ENCODE results near the gene RTN4IP1. TPM values are rescaled to one million over a fixed set of nuclear protein-coding genes. Genes with fewer than 3 reads are reported as not detected.

The RTN4IP1 gene
- total RNA-seq, 1 experiment from 2014 or later, result 12.5 TPM

GRCh38 chr6:106671651-106672050, 42.4 kb upstream of the RTN4IP1 start:
- Histone ChIP-seq H3T11ph (ENCODE audit: low read length) (no peak overlapping the region), H3K79me2 (ENCODE audit: insufficient read depth, low read length) (no peaks in the 10 kb centered on the region), H3K4me1 (ENCODE audit: insufficient read depth, low read length) (peaks cover 3% of the 10 kb centered on the region; the same call in 1 of the 2 replicates), H3K18ac (ENCODE audit: insufficient read length, low read depth, low read length) (no peak overlapping the region), H3K27ac (ENCODE audit: insufficient read length, low read depth, low read length) (no peak overlapping the region), H3K4ac (ENCODE audit: low read depth, low read length) (no peak overlapping the region), H3K27me3 (ENCODE audit: insufficient read depth, low read length) (no peaks in the 10 kb centered on the region), H2BK20ac (ENCODE audit: low read depth, low read length, poor library complexity, severe bottlenecking) (no peak overlapping the region), H2AK5ac (ENCODE audit: insufficient read length, low read length) (no peak overlapping the region), H4K8ac (replicated peaks; ENCODE audit: insufficient read length, low read depth, low read length) (no peak overlapping the region), H2BK15ac (ENCODE audit: low read depth, low read length) (no peak overlapping the region), H3K9ac (ENCODE audit: extremely low read depth, insufficient read length, low read length) (no peak overlapping the region), H3K23me2 (ENCODE audit: insufficient read length, low read depth, low read length, poor library complexity, severe bottlenecking) (no peaks in the 10 kb centered on the region), H3K56ac (ENCODE audit: insufficient read length, low read depth, low read length) (no peak overlapping the region), H3K9me3 (ENCODE audit: control insufficient read depth, low read depth, low read length) (no peaks in the 10 kb centered on the region), H3K79me1 (ENCODE audit: insufficient read depth, low read depth, low read length, poor library complexity, severe bottlenecking) (no peaks in the 10 kb centered on the region), H2BK120ac (ENCODE audit: low read depth, low read length, poor library complexity, severe bottlenecking) (no peak overlapping the region), H4K20me1 (ENCODE audit: control insufficient read depth, insufficient read depth, insufficient read length) (no peaks in the 10 kb centered on the region), H3K23ac (ENCODE audit: insufficient read length, low read depth, low read length) (no peak overlapping the region), H3K14ac (ENCODE audit: insufficient read depth, low read length) (no peak overlapping the region), H2BK5ac (ENCODE audit: insufficient read length, low read length) (no peak overlapping the region), H2AFZ (ENCODE audit: low read length) (no peak overlapping the region), H4K91ac (ENCODE audit: insufficient read length, low read depth, low read length) (no peak overlapping the region), H4K5ac (ENCODE audit: insufficient read length, low read depth, low read length) (no peak overlapping the region), H3K4me2 (ENCODE audit: insufficient read depth, insufficient read length, low read length) (no peak overlapping the region), H2BK12ac (ENCODE audit: insufficient read length, low read depth, low read length) (no peak overlapping the region)
- H3K36me3 Mint-ChIP-seq (ENCODE audit: insufficient read depth in 1 of 3, low read depth in 3 of 3), result peaks cover 0 to 5% (median 3%) of the 10 kb centered on the region in 3 experiments; a peak in 5 of 7 replicates
- no peaks in the 10 kb centered on the region for H3K27me3 Mint-ChIP-seq (ENCODE audit: low read depth)
- no peak for DNase-seq
- no peak overlapping the region for H3K4me3 Mint-ChIP-seq
- no CpG with 5 or more reads among the region's 3 CpGs for WGBS (ENCODE audit: extremely low coverage, insufficient read length, low lambda C conversion rate)
- H3K9me3 Mint-ChIP-seq, result peaks cover 0 to 3% of the 10 kb centered on the region in 2 experiments; a peak in 2 of 5 replicates
- no peak overlapping the region; a peak in 1 of 7 replicates for H3K27ac Mint-ChIP-seq
- peaks cover 29 to 31% of the 10 kb centered on the region in 2 experiments for H3K4me1 Mint-ChIP-seq
- TF ChIP-seq CTCF (conservative IDR thresholded peaks at IDR 0.05), result no peak

Data from H9 (cell line).